Coronary artery (tissue), 2 donors: ENCODE measurements around the gene DGKD.
"Not testable (repeated sequence)": the region's sequence is repeated elsewhere in the genome, so short reads cannot be mapped to it uniquely, and the experiment has no call there.

ENCODE experiments used
- DNase-seq: peaks from one replicate; pipeline ENCODE4 v3.0.0-alpha.2; 2017; ENCODE audit warnings: low spot score
- H3K27ac ChIP-seq, 2 donors: fragments of 200-600 bp; sonication (generic); one replicate each; pipeline ENCODE4 v1.5.1; 2016 to 2019
- H3K4me3 ChIP-seq: fragments of 200-600 bp; sonication (generic); 2 replicates; pipeline ENCODE4 v1.5.1; 2016; ENCODE audit warnings: mild to moderate bottlenecking, moderate library complexity
- CTCF ChIP-seq: fragments of 200-600 bp; sonication (generic); IDR thresholded peaks from one replicate; pipeline ENCODE4 v1.5.1; 2019; ENCODE audit warnings: antibody characterized with exemption

Gene DGKD

GRCh38 chr2:233369462-233369861 lies 15.2 kb downstream of the DGKD start:
- no peak for TF ChIP-seq CTCF
- Histone ChIP-seq H3K4me3 (no peak overlapping the region), H3K27ac (no peak overlapping the region)
- no peak for DNase-seq

- no peak for DNase-seq
- TF ChIP-seq CTCF = no peak
- Histone ChIP-seq H3K4me3 (no peak overlapping the region), H3K27ac (no peak overlapping the region)
Measured at GRCh38 chr2:233369897-233370685, 15.8 kb downstream of the DGKD start.

- DNase-seq = no peak
- H3K4me3 ChIP-seq = no peak overlapping the region
- no peak overlapping the region for H3K27ac ChIP-seq
- TF ChIP-seq CTCF = no peak
Measured at GRCh38 chr2:233371641-233372040, 17.3 kb downstream of the DGKD start.

GRCh38 chr2:233372855-233373254 lies 18.6 kb downstream of the DGKD start:
- Histone ChIP-seq H3K27ac (no peak overlapping the region), H3K4me3 (no peak overlapping the region)
- no peak for TF ChIP-seq CTCF
- DNase-seq = no peak

DNA sequence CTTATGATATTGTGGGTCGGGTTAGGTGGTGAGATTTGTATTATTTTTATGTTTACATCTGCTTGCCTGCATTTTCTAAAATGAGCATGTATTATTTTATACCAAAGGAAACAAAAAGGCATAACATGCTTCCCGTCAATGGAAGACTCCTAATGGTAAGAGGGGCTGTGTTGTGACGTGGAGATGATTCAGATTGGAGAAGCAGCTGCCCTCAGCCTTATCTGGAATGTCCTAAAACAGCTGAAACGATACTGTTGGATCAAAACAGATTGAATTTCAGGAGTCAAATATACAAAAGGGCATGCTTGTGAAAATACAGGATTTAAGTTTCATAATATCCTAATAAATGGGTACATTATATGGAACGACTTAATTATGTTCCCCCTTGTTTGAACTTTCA lies 19.0 kb downstream of the DGKD start:
- Histone ChIP-seq H3K4me3 (no peak overlapping the region), H3K27ac (no peak overlapping the region)
- no peak for TF ChIP-seq CTCF
- no peak for DNase-seq

GRCh38 chr2:233374776-233375175 lies 20.5 kb downstream of the DGKD start:
- not testable (repeated sequence) for H3K4me3 ChIP-seq, DNase-seq, H3K27ac ChIP-seq

DNA sequence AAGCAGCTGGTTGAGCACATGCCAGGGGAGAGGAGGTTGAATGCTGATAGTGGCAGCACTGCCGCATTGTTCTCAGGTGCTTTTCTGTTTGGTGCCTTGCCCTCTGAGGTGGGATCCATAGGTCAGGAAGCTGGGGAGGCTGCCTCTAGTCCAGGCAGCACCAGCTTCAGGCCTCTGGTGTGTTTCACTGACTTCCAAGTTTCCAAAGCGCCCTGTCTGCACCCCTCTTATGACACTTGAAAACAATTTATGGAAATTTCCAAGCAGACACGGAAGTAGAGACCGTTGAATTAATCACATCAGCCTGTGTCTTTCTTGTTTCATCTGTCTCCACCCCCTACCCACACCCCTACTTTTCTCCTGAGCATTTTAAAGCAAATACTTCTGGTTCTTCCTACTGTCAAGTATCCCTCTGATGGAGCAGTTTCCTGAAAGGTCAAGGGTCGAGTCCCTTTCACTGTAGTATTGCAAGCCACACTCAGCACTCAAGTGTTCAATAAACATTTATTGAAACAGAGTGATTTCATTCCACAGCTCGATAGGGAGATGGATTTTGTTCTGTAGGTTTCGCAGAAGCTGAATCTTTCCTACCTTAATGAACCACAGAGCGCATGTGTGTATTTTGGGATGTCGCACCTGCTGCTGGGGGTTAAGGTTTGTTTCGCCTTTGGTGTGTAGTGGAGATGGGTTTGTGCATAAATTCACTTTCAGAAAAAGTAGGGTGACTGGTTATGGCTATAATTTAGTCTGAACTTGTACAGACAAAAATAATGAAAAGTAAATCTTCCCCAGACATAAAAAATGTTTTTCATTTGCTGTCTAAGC lies 21.4 kb downstream of the DGKD start:
- DNase-seq = no peak
- no peak overlapping the region for H3K4me3 ChIP-seq
- no peak for TF ChIP-seq CTCF
- no peak overlapping the region for H3K27ac ChIP-seq
